D721Med (cell line): Measurements from ENCODE around the gene NOL4L.
A peak's percentile ranks its signal among the peaks of the same experiment; 100 is the strongest.
"Not testable (repeated sequence)": the region's sequence is repeated elsewhere in the genome, so short reads cannot be mapped to it uniquely, and the experiment has no call there.

Source experiments
- DNase-seq: peaks from one replicate; pipeline ENCODE4 v3.0.0; 2011; ENCODE audit warnings: low spot score; ENCODE audit not compliant: insufficient read length
- FAIRE-seq: peaks from 2 replicates; lab custom pipeline; 2011; peaks lifted over from hg19 to GRCh38; lab: Jason Lieb, UNC
- TF ChIP-seq, protein P1 (sequence below): IDR thresholded peaks from 2 replicates; pipeline ENCODE4 v1.5.1; 2012; ENCODE audit warnings: mild to moderate bottlenecking, control low read depth; ENCODE audit not compliant: insufficient read depth; ENCODE audit errors: missing control alignments

NOL4L gene

DNA sequence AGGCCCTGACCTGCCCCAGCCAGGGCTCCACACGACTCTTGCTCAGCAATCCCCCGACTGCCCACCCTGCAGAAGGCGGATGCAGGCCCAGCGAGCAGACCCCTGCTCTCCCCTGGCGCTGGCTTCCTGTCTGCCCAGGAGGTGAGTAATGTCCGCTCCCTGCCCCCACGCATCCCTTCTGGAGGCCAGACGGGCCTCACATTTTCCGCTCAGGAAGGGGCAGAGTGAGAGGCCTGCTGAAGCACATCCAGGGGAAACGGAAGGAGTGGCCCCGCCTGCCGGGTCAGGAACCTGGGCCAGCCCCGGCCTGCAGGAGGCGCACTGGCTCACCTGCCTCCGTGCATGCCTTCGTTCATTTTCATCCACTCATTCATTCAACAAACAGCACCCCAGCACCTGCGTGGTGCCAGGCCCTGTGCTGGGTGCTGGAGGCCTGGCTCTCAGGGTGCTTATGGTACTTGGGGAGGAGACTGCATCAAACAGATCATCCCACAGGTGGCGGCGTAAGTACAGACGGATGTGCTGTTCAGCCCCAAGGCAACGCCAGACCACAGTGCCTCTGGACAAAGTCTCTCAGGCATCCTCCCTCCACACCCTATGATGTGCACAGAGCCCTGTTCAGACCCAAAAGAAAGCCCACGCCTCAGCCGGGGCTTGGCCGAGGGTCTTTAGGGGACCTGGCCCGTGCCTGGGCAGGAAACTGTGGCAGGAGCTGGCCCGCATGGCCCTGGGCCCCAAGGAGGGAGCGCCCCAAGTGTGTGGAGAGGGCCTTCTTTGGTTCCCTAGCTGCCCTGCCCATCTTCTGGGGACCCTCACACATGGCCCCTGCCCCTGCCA lies 114.9 kb downstream of the NOL4L start:
- no peak for DNase-seq
- TF ChIP-seq, protein P1, sequence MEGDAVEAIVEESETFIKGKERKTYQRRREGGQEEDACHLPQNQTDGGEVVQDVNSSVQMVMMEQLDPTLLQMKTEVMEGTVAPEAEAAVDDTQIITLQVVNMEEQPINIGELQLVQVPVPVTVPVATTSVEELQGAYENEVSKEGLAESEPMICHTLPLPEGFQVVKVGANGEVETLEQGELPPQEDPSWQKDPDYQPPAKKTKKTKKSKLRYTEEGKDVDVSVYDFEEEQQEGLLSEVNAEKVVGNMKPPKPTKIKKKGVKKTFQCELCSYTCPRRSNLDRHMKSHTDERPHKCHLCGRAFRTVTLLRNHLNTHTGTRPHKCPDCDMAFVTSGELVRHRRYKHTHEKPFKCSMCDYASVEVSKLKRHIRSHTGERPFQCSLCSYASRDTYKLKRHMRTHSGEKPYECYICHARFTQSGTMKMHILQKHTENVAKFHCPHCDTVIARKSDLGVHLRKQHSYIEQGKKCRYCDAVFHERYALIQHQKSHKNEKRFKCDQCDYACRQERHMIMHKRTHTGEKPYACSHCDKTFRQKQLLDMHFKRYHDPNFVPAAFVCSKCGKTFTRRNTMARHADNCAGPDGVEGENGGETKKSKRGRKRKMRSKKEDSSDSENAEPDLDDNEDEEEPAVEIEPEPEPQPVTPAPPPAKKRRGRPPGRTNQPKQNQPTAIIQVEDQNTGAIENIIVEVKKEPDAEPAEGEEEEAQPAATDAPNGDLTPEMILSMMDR = peak; percentile 22
- FAIRE-seq = no peak

GRCh38 chr20:32468860-32469259 lies 116.3 kb downstream of the NOL4L start:
- FAIRE-seq (no peak), DNase-seq (no peak)
- TF ChIP-seq, protein P1 = no peak

DNA sequence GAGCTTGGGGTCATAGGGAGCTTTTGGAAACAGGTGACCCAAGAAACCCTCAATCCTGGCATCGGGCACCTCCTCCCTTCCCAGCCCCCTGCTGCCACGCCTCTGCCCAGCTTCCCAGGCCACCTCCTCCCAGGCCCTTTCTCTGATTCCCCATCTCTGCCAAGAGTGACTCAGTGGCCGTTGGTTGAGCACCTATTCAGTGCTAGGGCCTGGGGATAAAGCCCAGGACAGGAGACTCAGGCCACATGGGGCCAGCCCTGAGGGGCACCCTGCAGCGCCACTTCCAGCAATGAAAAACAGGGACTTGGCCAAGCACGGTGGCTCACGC lies 116.9 kb downstream of the NOL4L start:
- TF ChIP-seq, protein P1 = no peak

GRCh38 chr20:32467506-32468312 lies 117.4 kb downstream of the NOL4L start:
- TF ChIP-seq, protein P1 = no peak
- no peak for DNase-seq
- no peak for FAIRE-seq

More for the DNA sequence above, 116.9 kb downstream of the NOL4L start:
- no peak for FAIRE-seq
- DNase-seq = no peak

GRCh38 chr20:32466739-32467505 lies 118.2 kb downstream of the NOL4L start:
- DNase-seq = no peak
- TF ChIP-seq, protein P1 = no peak
- FAIRE-seq = no peak

- FAIRE-seq, DNase-seq: not testable (repeated sequence)
These were observed 119.0 kb downstream of the NOL4L start for GRCh38 chr20:32465901-32466675.
